A673 (cell line): ENCODE results near the gene POLR3A. TPM values are rescaled to one million over a fixed set of nuclear protein-coding genes. Genes with fewer than 3 reads are reported as not detected.
A peak's percentile ranks its signal among the peaks of the same experiment; 100 is the strongest.

ENCODE experiments used
- BruUV-seq: library from RNA; stranded (reverse); fragments of 400-500 nt; replicated peaks from 2 replicates; lab custom pipeline; 2021; lab: Mats Ljungman, UMichigan
- CTCF ChIA-PET: fragments of 300-600 bp; sonication (Branson Sonifier 250); formaldehyde crosslinking; loops from one replicate; lab custom pipeline; 2022; ENCODE audit warnings: antibody characterized with exemption; lab: Charles Lee
- POLR2A ChIA-PET: fragments of 300-600 bp; sonication (Branson Sonifier 250); formaldehyde crosslinking; loops from one replicate; lab custom pipeline; 2022; ENCODE audit warnings: antibody characterized with exemption; ENCODE audit not compliant: low non-redundant PET; lab: Charles Lee
- DNase-seq: peaks from one replicate; pipeline ENCODE4 v3.0.0-alpha.2; 2015; ENCODE audit warnings: low spot score
- H3K27ac ChIP-seq: fragments of 200-600 bp; sonication (generic); 2 replicates; pipeline ENCODE4 v1.5.1; 2016; ENCODE audit warnings: mixed run types, low read depth, mild to moderate bottlenecking, mixed read lengths, antibody characterized with exemption, low read length; ENCODE audit not compliant: poor library complexity, severe bottlenecking
- H3K27me3 ChIP-seq: fragments of 200-600 bp; sonication (generic); replicated peaks from 2 replicates; pipeline ENCODE4 v1.6.1; 2017; ENCODE audit warnings: mixed run types, low read depth, mild to moderate bottlenecking, mixed read lengths, antibody characterized with exemption, low read length; ENCODE audit not compliant: insufficient read depth, poor library complexity
- H3K36me3 ChIP-seq: fragments of 200-600 bp; sonication (generic); 2 replicates; pipeline ENCODE4 v1.6.1; 2016; ENCODE audit warnings: mixed run types, mild to moderate bottlenecking, mixed read lengths, antibody characterized with exemption, low read length; ENCODE audit not compliant: insufficient read depth, poor library complexity, severe bottlenecking
- H3K4me1 ChIP-seq: fragments of 200-600 bp; sonication (generic); 2 replicates; pipeline ENCODE4 v1.6.1; 2017; ENCODE audit warnings: mixed run types, mild to moderate bottlenecking, mixed read lengths, antibody characterized with exemption, low read length; ENCODE audit not compliant: insufficient read depth, poor library complexity, severe bottlenecking
- H3K4me3 ChIP-seq: fragments of 200-600 bp; sonication (generic); 2 replicates; pipeline ENCODE4 v1.5.1; 2016; ENCODE audit warnings: low read depth, mixed run types, mild to moderate bottlenecking, mixed read lengths, low read length; ENCODE audit not compliant: poor library complexity, severe bottlenecking
- H3K9me3 ChIP-seq: fragments of 200-600 bp; sonication (generic); 2 replicates; pipeline ENCODE4 v1.6.1; 2016; ENCODE audit warnings: mixed run types, low read depth, mild to moderate bottlenecking, mixed read lengths, antibody characterized with exemption, low read length; ENCODE audit not compliant: poor library complexity, severe bottlenecking
- CTCF ChIP-seq: fragments of 300-800, 200-600 bp; sonication (generic); conservative IDR thresholded peaks from 2 replicates; pipeline ENCODE4 v1.5.1; 2017; ENCODE audit warnings: low read depth, mild to moderate bottlenecking, antibody characterized with exemption, low read length, moderate library complexity, mixed read lengths
- EZH2 ChIP-seq: fragments of 200-600 bp; sonication (generic); IDR thresholded peaks from 2 replicates; pipeline ENCODE4 v1.6.1; 2017; ENCODE audit warnings: borderline replicate concordance, low read depth, mild to moderate bottlenecking, mixed read lengths, antibody characterized with exemption, low read length; ENCODE audit not compliant: poor library complexity, severe bottlenecking
- intact Hi-C: fragments of 100-400 bp; cut with micrococcal nuclease; formaldehyde crosslinking; loops from one replicate; pipeline ENCODE4 v1.10.0; 2022; ENCODE audit not compliant: unreplicated experiment
- total RNA-seq: library from RNA; stranded (reverse); gene quantifications from 2 replicates; pipeline ENCODE4 v1.2.3, GENCODE V29; 2021

The POLR3A gene
- total RNA-seq, 1 experiment from 2014 or later: 27.8 TPM

- ChIA-PET POLR2A (interaction anchor here (0.5 kb wide), 1 partner anchor 1167 kb away, joined by 3 read pairs; no protein-coding TSS in a partner anchor), CTCF (no interaction called here)
- no peak for TF ChIP-seq CTCF
- no peaks in the 10 kb centered on the region for H3K9me3 ChIP-seq
- no peaks in the 10 kb centered on the region for H3K27me3 ChIP-seq
- peak overlapping the region; percentile 27 for H3K27ac ChIP-seq
- peaks cover 63% of the 10 kb centered on the region for H3K36me3 ChIP-seq
- H3K4me1 ChIP-seq: peaks cover 39% of the 10 kb centered on the region
- no peak for DNase-seq
- BruUV-seq: no TSS peak
- H3K4me3 ChIP-seq: no peak overlapping the region
- intact Hi-C loops: loop anchor here (5.0 to 10.0 kb wide), 2 partner anchors 93 to 1026 kb away; partner anchors contain the start of gene ZMIZ1
These were observed 12.1 kb upstream of the POLR3A start for GRCh38 chr10:78041170-78042057.

- peaks cover 56% of the 10 kb centered on the region for H3K4me1 ChIP-seq
- peaks cover 79% of the 10 kb centered on the region for H3K36me3 ChIP-seq
- H3K27me3 ChIP-seq: no peaks in the 10 kb centered on the region
- intact Hi-C loops: loop anchor here (5.0 to 10.0 kb wide), 2 partner anchors 95 to 1028 kb away; partner anchors contain the start of gene ZMIZ1
- ChIA-PET CTCF (no interaction called here), POLR2A (no interaction called here)
- H3K4me3 ChIP-seq: no peak overlapping the region
- BruUV-seq: no TSS peak
- H3K27ac ChIP-seq: no peak overlapping the region
- no peaks in the 10 kb centered on the region for H3K9me3 ChIP-seq
- no peak for DNase-seq
- TF ChIP-seq CTCF: no peak
These were observed 10.4 kb upstream of the POLR3A start for GRCh38 chr10:78039743-78040142.

- Histone ChIP-seq H3K36me3 (peaks cover 79% of the 10 kb centered on the region), H3K4me1 (peaks cover 54% of the 10 kb centered on the region), H3K27me3 (no peaks in the 10 kb centered on the region), H3K9me3 (no peaks in the 10 kb centered on the region), H3K27ac (no peak overlapping the region), H3K4me3 (no peak overlapping the region)
- ChIA-PET CTCF (no interaction called here), POLR2A (no interaction called here)
- intact Hi-C loops: no loop called here
- DNase-seq: no peak
- no TSS peak for BruUV-seq
- TF ChIP-seq CTCF: no peak
- TF ChIP-seq EZH2: no peak
These were observed 9.7 kb upstream of the POLR3A start for GRCh38 chr10:78038791-78039547.
